ENCODE measurements around the gene BFSP2. TPM values are rescaled to one million over a fixed set of nuclear protein-coding genes. Genes with fewer than 3 reads are reported as not detected.
A peak's percentile ranks its signal among the peaks of the same experiment; 100 is the strongest.
"Not testable (repeated sequence)": the region's sequence is repeated elsewhere in the genome, so short reads cannot be mapped to it uniquely, and the experiment has no call there.

The BFSP2 gene
- total RNA-seq, 1 experiment from 2014 or later = not detected

DNA sequence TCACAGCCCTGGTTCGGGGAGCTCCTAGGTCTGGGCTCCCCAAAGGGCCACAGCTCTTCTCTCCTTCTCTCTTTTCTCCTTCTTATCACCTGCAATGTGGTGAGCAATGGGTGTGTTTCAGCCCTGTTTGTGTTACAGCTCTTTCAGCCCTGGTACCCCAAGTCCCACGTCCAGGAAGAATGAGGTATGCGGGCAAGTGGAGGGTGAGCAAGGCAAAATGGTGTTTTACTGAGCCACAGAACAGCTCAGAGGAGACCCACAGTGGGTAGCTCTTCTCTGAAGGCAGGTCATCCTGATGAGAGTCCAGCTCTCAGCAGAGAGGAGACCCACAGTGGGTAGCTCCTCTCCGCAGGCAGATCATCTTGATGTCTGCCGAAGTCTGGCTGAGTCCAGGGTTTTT lies 86.8 kb downstream of the BFSP2 start:
- in situ Hi-C loops (cut with HindIII; ENCODE audit: low pct_unique_long_range_greater_than_20kb, low sequenced_read_pairs) = no loop called here
- no peak for DNase-seq (ENCODE audit: low read depth, low spot score)

DNA sequence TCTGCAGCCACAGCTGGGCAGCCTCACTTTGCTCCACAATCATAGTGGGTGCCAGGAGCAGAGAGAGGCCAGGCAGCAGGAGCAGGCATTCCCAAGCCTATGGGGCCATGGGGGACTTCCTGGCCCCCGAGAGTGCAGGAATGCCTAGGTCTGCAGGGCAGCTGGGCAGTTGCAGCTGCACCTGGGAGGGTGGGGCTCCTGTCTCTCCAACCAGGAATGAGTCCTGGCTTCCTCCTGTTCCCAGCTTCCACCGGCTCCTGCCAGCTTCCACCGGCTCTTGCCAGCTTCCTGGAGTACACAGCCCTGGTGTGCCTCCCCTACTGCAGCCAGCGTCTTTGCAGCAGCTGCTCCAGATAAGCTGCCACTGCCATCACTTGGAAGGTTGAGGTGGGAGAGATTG lies 87.3 kb downstream of the BFSP2 start:
- in situ Hi-C loops (cut with HindIII; ENCODE audit: low pct_unique_long_range_greater_than_20kb, low sequenced_read_pairs) = no loop called here
- no peak for DNase-seq (ENCODE audit: low read depth, low spot score)

DNA sequence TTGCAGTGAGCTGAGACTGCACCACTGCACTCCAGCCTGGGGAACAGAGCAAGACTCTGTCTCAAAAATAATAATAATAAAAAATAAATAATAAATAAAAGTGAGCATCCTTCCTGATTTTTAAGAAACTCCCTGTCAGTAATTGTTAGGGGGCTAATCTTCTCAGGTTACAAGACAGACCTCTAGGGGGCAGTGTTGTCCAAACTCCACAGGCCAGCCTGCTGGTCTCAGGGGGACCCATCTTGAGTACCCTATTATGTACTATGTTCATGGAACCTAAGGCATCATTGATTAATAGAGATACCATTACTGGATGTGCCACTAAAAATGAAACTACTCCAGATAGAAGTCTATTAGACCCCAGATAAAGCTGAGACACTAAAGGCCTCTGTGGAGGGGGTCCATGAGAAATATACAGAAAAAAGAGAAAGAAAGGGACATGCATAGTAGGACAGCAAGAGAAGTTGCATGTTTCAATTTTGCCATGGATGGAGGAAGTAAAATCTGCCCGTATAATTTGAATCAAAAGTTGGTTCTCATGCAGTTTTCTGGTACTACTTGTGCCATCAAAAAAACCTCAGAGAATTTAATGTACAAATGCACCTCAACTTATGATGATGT lies 88.2 kb downstream of the BFSP2 start:
- DNase-seq (ENCODE audit: low read depth, low spot score) = peak; percentile 64
- in situ Hi-C loops (cut with HindIII; ENCODE audit: low pct_unique_long_range_greater_than_20kb, low sequenced_read_pairs) = no loop called here

DNA sequence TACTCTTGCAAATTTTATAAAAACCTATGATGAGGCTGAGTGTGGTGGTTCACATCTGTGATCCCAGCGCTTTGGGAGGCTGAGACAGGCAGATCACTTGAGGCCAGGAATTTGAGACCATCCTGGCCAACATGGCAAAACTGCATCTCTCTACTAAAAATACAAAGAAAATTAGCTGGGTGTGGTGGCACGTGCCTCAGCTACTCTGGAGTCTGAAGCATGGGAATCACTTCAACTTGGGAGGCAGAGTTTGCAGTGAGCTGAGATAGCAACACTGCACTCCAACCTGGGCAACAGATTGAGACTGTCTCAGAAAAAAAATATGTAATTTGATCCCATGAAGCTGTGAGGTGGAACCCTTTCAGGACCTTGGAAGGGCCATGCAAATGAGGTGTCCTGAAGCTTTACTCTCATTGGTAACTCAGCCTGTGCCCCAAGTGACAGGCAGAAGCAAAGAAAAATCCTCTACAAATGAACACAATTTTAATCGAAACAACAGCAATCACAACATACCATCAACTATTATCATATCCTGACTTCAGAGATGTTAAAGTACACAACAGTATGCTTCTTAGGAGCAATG lies 89.0 kb downstream of the BFSP2 start:
- no peak for DNase-seq (ENCODE audit: low read depth, low spot score)
- in situ Hi-C loops (cut with HindIII; ENCODE audit: low pct_unique_long_range_greater_than_20kb, low sequenced_read_pairs) = no loop called here

DNA sequence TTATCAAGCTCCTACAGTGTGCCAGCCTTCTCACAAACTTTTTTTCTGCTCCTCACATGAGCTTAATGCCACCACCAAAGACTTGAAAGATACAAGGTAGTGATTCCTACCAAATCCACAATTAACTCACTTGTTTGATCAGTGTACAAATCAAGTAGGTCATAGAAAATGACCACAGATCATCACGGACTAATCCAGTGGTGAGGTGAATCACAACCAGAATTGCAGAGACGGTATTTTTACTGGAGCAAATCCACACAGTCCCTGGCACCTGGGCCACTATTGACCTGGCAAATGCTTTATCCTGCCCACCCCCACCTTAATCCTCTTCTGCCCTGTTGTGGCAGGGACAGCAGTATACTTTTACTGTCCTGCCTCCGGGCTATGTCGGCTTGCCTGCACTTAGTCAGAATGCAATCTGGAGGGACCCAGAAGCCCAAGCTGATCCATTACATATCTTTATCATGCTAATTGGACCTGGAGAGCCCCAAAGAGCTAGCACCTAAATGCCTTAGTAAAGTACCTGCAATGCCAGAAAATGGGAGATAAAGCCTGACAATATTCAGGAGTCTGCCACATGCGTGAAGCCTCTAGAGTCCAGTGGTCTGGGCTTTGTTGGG lies 89.7 kb downstream of the BFSP2 start:
- DNase-seq (ENCODE audit: low read depth, low spot score) = no peak
- in situ Hi-C loops (cut with HindIII; ENCODE audit: low pct_unique_long_range_greater_than_20kb, low sequenced_read_pairs) = no loop called here

DNA sequence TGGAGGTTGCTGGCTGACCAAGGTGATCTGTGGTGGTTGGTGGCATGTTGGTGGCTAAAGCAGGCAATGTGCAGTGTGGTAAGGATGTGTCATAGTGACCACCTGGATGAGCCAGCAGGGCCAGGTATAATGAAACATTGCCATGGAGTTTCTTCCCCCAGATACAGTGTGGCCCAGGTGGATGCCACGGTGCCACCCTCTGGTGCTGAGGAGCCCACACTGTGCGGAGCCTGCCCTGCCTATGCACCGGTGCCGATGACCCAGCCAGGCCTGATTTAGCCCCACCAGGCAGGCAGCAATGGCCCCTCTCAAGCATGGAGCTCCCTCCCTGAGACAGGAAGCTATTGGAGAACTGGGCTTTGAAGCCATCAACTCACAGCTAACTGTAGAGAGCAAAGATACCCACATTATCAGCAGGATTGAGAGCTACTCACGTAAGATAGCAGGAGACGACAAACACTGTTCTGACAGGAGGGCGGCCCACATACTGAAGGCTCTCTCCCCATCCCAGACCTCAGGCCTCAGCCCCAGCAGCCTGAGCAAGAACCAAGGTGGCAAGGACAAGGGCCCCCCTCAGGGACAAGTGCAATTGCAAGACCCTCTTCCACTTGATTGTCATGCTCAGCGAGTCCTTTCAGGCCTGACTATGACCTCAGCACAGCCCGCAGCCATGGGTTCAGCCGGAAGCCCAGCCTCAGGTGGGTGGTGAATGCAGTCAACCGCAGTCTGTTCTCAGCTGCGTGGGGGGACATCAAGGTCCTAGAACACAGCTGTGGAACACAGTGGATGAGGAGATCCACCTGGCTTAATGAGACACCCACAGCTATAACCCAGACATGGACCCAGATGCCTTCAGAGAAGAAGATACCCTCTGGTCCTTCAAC lies 90.9 kb downstream of the BFSP2 start:
- in situ Hi-C loops (cut with HindIII; ENCODE audit: low pct_unique_long_range_greater_than_20kb, low sequenced_read_pairs) = no loop called here
- DNase-seq (ENCODE audit: low read depth, low spot score) = no peak

DNA sequence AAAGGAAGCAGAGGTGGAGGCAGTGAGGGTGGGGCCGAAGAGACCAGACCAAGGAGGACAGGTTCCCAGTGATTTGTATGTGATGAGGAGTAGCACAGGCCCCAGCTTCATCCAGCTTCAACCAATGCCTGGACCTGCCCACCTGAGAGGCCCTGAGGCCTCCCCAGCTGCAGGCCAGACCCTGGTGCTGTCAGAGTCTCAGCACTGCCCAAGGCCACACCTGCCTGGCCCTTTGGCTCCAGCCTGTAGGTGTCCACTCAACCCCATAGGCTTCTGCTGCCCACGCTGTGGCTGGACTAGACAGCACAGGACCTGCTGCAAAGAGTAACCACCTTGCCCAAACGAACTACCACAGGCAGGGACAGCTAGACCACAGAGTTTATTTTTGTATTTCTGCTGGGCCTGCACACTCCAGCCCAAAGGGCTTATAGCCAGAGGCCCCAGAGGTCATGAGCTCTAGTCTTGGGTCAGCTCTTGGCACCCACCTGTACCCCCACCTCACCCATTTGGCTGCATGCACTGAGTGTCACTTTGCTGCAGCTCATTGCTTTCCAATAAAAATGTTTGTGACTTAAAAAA lies 91.7 kb downstream of the BFSP2 start:
- DNase-seq (ENCODE audit: low read depth, low spot score) = no peak
- in situ Hi-C loops (cut with HindIII; ENCODE audit: low pct_unique_long_range_greater_than_20kb, low sequenced_read_pairs) = no loop called here

DNA sequence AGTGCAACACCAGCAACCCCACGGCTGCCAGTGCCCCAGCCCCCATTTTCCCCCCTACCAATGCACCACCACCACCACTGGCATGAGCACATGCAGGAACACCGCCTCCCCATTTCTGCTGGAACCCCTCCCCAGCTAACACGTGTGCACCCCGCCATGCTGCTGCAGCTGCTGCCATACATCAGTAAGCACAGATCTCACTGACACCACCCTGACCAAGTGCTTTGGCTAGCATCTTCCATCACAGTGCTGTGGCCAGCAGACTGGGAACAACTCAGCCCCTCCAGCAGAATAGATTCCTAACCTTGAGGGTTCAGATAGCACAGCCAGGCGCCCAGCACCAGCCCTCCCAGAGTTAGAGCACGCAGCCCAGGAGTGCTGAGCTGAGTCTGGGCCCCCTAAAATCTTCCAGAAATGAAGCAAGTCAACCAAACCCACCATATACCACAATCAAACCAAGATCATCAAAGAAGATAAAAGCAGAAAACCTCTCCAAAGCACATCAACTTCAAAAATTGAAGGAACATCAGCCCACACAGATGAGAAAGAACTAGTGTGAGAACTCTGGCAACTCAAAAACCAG lies 92.4 kb downstream of the BFSP2 start:
- in situ Hi-C loops (cut with HindIII; ENCODE audit: low pct_unique_long_range_greater_than_20kb, low sequenced_read_pairs) = no loop called here
- no peak for DNase-seq (ENCODE audit: low read depth, low spot score)

DNA sequence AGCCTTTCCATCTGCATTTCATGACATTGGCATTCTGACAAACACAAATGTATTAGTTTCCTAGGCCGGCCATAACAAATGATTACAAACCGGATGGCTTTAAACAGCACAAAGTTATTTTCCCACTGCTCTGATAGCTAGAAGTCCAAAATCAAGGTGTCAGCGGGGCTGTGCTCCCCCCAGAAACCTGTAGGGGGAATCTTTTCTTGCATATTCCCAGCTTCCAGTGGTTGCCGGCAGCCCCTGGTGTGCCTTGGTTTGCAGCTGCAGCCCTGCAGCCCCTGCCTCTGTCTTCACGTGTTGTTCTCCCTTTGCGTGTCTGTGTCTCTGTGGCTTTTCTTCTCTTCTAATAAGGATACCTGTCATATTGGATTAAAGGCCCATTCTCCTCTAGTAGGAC lies 94.6 kb downstream of the BFSP2 start:
- in situ Hi-C loops (cut with HindIII; ENCODE audit: low pct_unique_long_range_greater_than_20kb, low sequenced_read_pairs) = no loop called here
- DNase-seq (ENCODE audit: low read depth, low spot score) = peak; percentile 64

DNA sequence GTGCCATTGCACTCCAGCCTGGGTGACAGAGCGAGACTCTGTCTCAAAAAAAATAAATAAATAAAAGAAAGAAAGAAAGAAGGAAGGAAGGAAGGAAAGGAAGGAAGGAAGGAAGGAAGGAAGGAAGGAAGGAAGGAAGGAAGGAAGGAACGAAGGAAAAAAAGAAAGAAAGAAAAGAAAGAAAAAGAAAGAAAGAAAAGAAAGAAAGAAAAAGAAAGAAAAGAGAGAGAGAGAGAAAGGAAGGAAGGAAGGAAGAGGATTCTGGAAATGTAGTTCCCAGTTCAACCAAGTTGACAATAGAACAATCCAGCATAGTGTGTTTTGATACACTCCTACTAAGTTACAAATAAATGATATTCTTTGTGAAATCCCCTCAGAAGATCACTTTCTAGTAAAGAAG lies 102.7 kb downstream of the BFSP2 start:
- in situ Hi-C loops (cut with HindIII; ENCODE audit: low pct_unique_long_range_greater_than_20kb, low sequenced_read_pairs); DNase-seq (ENCODE audit: low read depth, low spot score): not testable (repeated sequence)

DNA sequence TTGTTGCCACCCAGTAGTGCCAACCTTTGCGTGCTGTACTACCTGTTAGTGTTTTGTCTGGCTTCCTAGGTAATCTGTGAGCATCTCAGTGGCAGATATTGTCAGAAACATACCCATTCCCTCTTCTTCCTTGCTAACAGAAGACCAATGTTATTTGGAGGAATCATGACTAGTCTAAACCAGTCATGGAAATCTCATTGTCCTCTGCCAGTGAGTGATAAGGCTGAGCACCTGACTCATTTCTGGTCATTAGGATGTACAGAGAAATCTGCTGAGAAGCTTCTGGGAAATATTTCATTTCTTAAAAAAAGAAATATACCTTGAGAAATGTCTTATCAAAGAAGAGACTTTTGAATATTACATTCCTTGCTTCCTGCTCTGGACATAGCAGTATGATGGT lies 103.6 kb downstream of the BFSP2 start:
- no peak for DNase-seq (ENCODE audit: low read depth, low spot score)
- in situ Hi-C loops (cut with HindIII; ENCODE audit: low pct_unique_long_range_greater_than_20kb, low sequenced_read_pairs) = no loop called here

DNA sequence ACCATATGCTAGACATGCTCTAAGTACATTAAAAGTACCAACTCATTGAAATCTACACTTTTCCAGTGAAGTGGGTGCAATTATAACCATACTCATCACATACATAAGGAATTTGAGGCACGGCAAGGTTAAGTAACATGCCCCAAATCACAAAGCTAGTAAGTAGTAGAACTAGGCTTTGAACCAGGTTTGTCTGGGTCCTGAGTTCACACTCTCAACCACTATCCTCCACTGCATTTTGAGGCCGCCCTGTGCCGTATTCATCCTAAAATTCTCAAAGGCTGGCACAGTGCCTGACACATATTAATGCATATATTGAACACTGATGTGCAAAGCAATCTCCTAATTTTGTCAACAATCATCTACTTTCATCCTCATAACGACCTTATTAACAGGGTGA lies 104.9 kb downstream of the BFSP2 start:
- no peak for DNase-seq (ENCODE audit: low read depth, low spot score)
- in situ Hi-C loops (cut with HindIII; ENCODE audit: low pct_unique_long_range_greater_than_20kb, low sequenced_read_pairs) = no loop called here

DNA sequence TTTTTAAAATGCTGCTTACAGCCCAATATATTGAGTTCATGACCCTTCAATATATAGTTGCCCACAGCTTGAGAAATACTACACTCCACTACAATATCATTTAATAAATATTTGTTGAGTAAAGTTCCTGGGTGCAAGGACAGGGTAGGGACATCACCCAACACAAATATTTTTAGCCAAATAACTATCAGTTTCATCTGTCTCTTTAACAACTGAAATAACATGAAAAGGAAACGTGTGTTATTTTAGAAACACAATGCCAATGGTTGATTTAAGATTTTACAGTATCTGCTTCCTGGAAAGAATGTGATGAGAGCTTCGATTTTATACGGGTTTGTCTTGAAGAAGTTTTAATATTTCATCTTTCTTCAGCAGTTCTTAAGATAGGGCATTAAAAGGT lies 106.0 kb downstream of the BFSP2 start:
- in situ Hi-C loops (cut with HindIII; ENCODE audit: low pct_unique_long_range_greater_than_20kb, low sequenced_read_pairs) = no loop called here
- DNase-seq (ENCODE audit: low read depth, low spot score) = no peak

DNA sequence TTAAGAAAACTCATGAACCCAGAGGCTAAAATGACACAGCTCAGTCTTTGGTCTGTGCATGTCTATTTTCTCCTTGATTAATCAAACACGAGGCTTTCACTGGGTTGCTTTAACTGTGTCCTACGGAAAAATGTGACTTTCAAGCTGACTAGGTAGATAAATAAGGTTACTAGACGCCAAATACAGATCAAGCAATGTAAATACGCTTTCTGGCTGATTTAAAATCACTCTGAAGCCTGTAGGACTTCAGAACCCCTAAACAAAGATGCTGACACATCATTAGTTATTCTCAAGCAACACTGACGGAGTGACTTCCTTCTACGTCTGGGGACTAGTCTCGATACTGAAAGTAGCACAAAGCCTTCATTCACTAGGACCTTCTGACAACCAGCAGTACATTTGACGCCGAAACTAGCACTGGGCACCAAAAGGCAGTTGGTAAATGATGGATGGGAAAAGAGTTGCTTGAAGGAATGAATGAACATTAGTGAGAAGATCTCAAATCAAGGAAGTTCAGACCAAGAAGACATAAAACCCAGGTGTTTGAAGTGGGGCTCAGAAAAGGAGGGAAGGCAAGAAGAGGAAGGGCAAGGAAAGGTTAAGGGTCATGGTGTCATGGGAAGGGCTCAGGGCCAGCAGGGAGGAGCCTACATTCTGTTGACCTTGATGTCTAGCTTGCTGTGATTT lies 106.5 kb downstream of the BFSP2 start:
- DNase-seq (ENCODE audit: low read depth, low spot score) = peak; percentile 74
- in situ Hi-C loops (cut with HindIII; ENCODE audit: low pct_unique_long_range_greater_than_20kb, low sequenced_read_pairs) = no loop called here

DNA sequence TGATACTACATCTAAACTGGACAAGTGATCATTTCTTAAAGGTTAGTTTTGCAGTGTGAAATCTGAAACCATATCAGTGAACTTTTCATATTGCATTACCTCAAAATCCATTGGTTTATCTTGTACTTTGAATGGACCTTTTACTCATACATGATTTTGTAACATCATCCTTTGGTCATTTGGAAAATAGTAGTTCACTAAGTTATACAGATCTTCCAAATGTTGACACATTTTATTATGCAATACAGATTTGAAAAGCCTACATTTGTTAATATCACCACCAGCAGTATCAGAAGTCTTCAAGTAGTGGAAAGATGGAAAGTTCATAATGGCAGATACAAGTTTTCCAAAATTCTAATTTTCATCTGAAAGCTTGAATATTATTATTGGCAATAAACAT lies 109.6 kb downstream of the BFSP2 start:
- DNase-seq (ENCODE audit: low read depth, low spot score) = no peak
- in situ Hi-C loops (cut with HindIII; ENCODE audit: low pct_unique_long_range_greater_than_20kb, low sequenced_read_pairs) = no loop called here

DNA sequence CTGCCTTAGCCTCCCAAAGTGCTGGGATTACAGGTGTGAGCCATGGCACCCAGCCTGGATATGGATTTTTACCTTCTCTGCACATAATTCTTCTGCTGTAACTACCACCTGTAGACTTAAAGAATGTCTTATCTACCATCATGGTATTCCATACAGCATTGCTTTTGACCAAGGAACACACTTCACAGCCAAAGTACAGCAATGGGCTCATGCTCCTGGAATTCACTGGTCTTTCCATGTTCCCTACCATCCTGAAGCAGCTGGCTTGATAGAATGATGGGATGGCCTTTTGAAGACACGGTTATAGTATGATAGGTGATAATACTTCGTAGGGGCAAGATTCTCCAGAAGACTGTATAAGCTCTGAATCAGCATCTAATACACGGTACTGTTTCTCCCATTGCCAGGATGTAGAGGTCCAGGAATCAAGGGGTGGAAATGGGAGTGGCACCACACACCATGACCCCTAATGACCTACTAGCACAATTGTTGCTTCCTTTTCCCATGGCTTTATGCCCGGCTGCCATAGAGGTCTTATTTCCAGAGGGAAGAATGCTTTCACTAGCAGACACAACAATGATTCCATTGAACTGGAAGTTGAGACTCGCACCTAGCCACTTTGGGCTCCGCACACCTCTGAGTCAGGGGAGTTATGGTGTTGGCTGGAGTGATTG lies 112.7 kb downstream of the BFSP2 start:
- no peak for DNase-seq (ENCODE audit: low read depth, low spot score)

DNA sequence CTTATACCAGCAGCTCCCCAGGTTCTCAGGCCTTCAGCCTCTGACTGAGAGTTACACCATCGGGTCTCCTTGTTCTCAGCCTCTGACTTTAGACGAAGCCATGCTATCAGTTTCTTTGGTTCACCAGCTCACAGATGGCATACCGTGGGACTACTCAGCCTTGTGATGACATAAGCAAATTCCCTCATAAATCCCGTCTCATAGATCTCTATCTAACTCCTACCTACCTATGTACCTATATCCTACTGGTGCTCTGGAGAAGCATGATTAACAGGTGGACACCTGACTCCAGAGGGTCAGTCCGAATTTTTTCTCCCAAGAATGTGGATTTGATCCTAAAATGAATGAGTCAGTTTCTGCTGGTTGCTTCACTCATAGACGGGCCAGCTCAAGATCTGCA lies 114.6 kb downstream of the BFSP2 start:
- no peak for DNase-seq (ENCODE audit: low read depth, low spot score)
- in situ Hi-C loops (cut with HindIII; ENCODE audit: low pct_unique_long_range_greater_than_20kb, low sequenced_read_pairs) = no loop called here

More for the DNA sequence above, 112.7 kb downstream of the BFSP2 start:
- in situ Hi-C loops (cut with HindIII; ENCODE audit: low pct_unique_long_range_greater_than_20kb, low sequenced_read_pairs) = no loop called here

Measured in SK-MEL-5 (cell line).